Middle frontal gyrus (tissue), 1 donor: Measurements from ENCODE around the gene CACNB2.
"Not testable (repeated sequence)": the region's sequence is repeated elsewhere in the genome, so short reads cannot be mapped to it uniquely, and the experiment has no call there.

Experiments
- DNase-seq: peaks from one replicate; pipeline ENCODE4 v3.0.0-alpha.2; 2015; ENCODE audit warnings: low spot score; ENCODE audit errors: extremely low spot score

CACNB2 gene

GRCh38 chr10:18196806-18197550 is 56.8 kb downstream of the CACNB2 start:
- DNase-seq = no peak

DNA sequence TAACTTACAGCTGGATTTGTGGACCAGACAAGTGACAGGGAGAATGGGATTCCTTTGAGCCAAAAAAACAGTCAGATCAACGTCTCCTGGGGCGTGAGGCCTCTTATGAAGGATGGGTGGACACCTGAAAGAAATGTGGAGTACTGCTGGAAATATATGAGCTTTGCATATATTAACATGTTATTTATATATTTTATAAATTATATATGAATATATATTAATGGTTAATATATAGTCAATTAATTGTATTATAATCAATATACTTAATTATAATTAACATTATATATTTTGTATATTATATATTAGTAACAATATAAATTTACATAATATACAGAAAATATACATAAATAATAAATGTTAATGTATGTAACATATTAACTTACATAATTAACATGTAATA is 57.5 kb downstream of the CACNB2 start:
- no peak for DNase-seq

DNA sequence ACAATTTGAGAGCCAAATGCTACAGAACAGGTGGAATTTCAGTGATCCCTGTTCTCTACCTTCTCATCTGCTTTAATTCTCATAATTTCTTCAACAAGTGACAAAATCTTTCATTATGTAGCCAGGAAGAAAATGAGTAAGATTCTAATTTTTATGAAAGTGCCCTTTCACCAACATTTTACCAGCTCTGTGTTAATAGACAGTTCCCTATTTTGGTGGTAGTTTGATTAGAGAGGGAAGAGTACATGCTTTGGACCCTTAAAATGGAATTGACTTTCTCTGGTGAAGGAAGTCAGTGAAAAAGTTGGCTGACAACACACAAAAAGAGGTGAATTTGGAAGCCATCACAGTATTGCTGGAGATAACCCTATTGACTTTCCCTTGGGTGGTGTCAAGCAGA is 61.7 kb downstream of the CACNB2 start:
- DNase-seq = no peak

- no peak for DNase-seq
Measured at GRCh38 chr10:18202680-18203460, 62.6 kb downstream of the CACNB2 start.

- DNase-seq = no peak
Measured at GRCh38 chr10:18203471-18203870, 63.2 kb downstream of the CACNB2 start.

DNA sequence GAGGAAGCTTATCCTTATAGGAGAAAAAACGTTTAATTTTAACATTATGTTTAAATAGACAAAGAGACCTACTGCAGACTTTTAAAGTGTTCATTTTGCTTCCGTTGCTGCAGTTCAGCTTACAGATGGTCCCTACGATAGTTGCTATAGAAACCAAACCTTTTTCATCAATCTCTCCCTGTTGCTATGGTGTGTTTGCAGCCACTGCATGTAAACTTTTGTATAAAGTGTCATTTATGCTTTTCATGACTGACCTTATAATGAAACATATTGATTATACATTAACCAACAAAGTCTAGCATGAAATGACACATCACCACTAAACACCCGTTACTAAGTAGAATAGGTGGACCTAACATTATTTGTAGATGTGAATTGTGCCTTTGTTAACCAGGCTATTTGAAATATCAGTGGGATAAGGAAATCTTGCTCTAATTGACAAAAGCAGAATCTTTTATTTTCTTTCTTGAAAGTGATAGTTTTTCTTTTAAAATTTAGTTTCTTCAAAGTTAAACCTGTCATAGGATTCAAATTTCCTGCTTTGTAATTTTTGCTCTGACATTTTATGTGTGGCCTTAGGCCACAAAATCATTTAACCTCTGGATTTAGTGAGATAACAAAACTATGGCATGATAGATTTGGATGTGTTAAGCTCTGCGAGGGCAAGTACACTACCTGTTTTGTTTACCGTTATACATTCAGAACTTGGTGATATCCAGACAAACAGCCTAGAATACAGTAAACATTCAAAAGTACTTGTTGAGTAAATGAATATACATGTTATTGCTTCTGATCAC is 64.0 kb downstream of the CACNB2 start:
- DNase-seq = no peak

- DNase-seq = no peak
Measured at GRCh38 chr10:18205098-18205834, 65.0 kb downstream of the CACNB2 start.

DNA sequence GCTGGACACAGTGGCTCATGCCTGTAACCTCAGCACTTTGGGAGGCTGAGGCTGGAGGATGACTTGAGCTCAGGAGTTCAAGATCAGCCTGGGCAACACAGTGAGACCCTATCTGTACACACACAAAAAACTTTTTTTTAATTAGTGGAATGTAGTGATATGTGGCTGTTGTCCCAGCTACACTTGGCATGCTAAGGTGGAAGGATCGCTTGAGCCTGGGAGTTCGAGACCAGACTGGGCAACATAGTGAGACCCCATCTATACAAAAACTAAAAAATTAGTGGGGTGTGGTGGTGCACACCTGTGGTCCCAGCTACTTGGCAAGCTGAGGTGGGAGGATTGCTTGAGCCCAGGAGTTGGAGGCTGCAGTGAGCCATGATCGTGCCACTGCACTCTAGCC is 68.0 kb downstream of the CACNB2 start:
- DNase-seq = not testable (repeated sequence)

GRCh38 chr10:18209241-18209640 is 69.0 kb downstream of the CACNB2 start:
- no peak for DNase-seq

DNA sequence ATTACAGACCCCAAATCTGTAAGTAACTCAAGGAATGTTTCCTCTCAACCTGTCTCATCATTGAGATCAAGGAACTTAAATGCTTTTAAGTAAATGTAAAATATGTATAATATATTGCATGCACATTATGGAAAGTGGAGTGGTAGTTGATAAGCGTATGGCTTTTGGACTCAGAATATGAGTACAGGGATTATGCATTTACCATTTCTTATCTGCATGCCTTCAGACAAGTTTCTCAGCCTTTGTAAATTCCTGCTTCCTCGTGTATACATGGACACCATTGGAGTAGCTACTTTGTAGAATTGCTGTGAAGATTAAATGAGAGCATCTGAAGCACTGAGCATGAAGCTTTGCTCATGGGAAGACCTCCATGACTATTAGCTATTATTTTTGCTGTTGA is 70.5 kb downstream of the CACNB2 start:
- DNase-seq = no peak

GRCh38 chr10:18211862-18212261 is 71.6 kb downstream of the CACNB2 start:
- DNase-seq = no peak

DNA sequence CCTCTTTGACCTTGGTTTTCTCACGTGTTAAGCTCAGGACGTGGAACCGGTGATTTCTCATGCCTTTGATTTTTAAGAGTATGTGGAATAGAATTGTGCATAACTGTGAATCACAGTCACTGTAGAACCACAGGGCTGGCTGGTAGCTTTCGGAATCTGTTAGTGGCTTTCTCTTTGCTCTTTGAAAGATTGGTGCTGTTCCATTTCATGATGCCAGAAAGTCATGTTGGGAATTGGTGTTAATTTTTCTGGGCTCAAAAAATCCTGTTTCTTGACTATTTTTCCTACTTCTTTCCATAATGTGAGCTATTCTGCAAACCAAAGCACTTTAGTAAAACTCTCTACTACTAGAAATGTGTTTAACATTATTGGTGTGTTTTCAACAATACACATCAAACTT is 73.0 kb downstream of the CACNB2 start:
- no peak for DNase-seq

DNA sequence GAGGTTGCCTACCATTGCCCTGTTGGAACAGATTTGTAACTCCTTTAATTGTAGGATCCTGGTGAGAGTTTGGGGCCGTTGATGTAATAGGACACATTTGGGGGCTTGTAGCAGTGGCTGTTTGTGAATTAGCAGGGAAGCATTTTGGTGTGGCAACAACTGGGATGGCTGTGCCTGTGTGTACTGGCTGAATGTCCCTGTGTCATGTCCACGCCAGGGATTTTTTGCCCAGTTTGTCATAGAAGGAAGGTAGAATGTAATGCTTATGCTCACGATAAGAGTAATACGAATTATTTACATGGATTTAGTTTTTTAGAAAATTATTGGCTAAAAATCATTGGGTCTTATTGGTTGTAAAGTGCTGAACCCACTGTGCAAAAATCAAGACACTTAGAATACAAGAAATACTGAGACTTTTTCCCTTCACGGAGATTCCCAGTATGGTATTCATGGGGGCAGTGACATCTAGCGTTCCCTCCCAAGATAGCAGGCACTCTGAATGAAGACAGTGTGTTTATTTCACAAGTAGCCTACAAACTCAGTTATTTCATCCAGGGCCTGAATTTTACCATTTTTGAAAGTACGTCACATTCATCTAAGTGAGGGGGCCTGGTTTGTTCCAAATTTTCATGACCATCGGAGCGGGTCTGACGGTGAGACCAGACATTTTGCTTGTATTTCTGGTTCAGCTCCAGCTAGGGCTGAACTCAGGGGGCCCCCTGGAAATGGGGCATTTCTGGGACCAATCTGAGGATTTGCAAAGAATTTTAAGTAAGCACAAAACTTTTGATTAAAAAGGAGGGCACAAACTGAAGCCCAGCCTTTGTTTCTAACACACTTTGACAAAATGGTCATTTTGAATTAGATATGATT is 74.7 kb downstream of the CACNB2 start:
- DNase-seq = peak; percentile 65

DNA sequence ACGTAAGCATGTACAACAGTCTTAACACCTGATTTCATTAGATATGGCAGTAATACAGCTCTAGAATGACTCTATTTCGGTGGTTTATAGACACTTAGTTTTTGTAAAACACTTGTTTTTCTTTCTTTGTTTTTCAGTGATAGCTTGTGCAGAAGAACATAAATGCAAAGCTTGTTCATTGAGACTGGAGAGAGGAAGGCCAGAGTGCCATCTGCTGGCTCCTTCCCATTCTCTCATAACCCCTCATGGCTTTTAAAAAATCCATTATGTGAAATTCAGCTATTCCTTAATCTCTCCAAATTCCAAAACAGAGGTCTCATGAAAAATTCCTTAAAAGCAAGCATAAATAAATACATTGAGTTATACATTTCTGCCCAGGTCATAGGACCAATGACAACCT is 76.3 kb downstream of the CACNB2 start:
- DNase-seq = no peak

GRCh38 chr10:18217577-18217976 is 77.4 kb downstream of the CACNB2 start:
- no peak for DNase-seq

DNA sequence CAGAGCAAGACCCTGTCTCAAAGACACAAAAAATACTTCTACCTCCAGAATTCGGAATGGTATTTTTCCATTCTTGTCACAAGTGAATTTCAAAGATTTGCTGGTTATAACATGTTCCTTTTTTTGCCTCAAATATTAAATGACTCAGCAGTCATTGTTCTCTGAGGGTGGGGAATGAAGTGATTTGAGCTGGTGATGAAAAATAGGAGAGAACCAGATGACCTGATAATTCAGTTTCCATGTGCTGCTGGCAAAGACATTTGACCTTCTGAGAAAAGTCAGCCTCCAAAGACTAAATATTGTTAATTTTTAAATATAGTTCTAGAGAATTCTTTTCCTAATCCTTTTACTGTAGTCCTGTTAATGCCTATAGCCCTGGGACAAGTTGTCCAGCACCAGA is 78.9 kb downstream of the CACNB2 start:
- DNase-seq = no peak

GRCh38 chr10:18221123-18221522 is 80.9 kb downstream of the CACNB2 start:
- no peak for DNase-seq

GRCh38 chr10:18221882-18222281 is 81.7 kb downstream of the CACNB2 start:
- DNase-seq = no peak

GRCh38 chr10:18222866-18223265 is 82.6 kb downstream of the CACNB2 start:
- DNase-seq = no peak

- no peak for DNase-seq
Measured at GRCh38 chr10:18223898-18224297, 83.7 kb downstream of the CACNB2 start.
